Retinal pigment epithelial cell (primary cell): ENCODE data around the gene GNB1L.

Experiments
- DNase-seq: peaks from one replicate; pipeline ENCODE4 v3.0.0-alpha.2; 2010; ENCODE audit warnings: low read depth
- H3K4me3 ChIP-seq: 2 replicates; pipeline ENCODE4 v1.5.1; 2011; ENCODE audit warnings: mild to moderate bottlenecking, low read length, control low read depth, moderate library complexity
- TF ChIP-seq, protein P1 (sequence below): conservative IDR thresholded peaks from 2 replicates; pipeline ENCODE4 v1.5.1; 2011; ENCODE audit warnings: low read depth, low read length, control low read depth, inconsistent platforms

The GNB1L gene

DNA sequence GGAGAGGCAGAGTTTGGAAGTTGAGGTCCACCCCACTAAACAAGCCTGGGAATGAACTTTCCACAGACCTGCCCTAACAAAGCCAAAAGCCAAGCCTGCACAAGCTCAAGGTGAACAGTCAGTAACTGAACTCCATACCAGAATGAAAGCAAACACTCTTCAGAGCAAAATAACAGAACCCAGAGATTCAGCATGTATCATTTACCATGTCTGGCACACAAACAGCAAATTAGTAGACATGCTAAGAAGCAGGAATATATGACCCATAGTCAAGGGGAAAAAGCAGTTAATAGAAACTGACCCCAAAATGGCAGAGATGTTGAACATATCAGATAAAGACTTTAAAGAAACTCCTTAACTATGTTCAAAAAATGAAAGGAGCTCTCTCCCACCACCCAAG, 62.8 kb downstream of the GNB1L start:
- no peak overlapping the region for H3K4me3 ChIP-seq
- TF ChIP-seq, protein P1, sequence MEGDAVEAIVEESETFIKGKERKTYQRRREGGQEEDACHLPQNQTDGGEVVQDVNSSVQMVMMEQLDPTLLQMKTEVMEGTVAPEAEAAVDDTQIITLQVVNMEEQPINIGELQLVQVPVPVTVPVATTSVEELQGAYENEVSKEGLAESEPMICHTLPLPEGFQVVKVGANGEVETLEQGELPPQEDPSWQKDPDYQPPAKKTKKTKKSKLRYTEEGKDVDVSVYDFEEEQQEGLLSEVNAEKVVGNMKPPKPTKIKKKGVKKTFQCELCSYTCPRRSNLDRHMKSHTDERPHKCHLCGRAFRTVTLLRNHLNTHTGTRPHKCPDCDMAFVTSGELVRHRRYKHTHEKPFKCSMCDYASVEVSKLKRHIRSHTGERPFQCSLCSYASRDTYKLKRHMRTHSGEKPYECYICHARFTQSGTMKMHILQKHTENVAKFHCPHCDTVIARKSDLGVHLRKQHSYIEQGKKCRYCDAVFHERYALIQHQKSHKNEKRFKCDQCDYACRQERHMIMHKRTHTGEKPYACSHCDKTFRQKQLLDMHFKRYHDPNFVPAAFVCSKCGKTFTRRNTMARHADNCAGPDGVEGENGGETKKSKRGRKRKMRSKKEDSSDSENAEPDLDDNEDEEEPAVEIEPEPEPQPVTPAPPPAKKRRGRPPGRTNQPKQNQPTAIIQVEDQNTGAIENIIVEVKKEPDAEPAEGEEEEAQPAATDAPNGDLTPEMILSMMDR, result no peak
- no peak for DNase-seq

DNA sequence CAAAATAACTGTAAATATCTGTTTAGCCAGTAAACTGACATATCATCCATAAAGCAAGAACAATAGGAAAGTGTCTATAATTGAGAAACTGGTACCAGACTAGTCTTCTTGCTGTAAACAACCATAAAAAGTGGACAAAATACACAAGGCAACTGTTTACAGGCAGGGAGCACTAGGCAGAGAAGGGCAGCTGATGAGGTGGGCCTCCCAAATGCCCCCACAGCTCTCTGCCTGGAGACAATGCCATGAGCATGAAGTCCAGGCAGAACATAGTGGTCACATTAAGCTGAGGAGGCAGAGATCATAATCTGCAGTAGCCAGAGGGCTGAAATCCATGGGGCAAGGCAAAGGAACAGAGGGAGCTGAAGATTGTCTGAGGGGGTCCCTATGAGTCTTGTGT, 63.4 kb downstream of the GNB1L start:
- TF ChIP-seq, protein P1, result no peak
- no peak overlapping the region for H3K4me3 ChIP-seq
- no peak for DNase-seq

DNA sequence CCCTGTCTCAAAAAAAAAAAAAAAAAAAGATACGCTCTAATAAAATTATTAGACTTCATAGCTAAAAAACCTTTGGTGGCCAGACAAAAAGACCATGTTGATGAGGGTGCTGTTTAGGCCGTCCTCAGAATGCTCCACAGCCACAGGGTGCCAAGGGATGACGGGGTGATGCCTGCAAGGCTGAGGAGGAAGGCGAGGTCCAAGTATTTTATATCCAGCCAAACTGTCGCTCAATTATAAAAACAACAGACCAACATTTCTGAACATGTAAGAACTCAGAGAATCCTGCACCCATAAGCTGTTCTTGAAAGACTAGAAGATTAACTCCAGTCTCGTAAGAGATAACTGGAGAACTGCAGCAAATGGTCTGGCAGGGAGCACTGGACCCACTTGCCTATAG, 64.8 kb downstream of the GNB1L start:
- H3K4me3 ChIP-seq, result no peak overlapping the region
- no peak for DNase-seq
- TF ChIP-seq, protein P1, result no peak

DNA sequence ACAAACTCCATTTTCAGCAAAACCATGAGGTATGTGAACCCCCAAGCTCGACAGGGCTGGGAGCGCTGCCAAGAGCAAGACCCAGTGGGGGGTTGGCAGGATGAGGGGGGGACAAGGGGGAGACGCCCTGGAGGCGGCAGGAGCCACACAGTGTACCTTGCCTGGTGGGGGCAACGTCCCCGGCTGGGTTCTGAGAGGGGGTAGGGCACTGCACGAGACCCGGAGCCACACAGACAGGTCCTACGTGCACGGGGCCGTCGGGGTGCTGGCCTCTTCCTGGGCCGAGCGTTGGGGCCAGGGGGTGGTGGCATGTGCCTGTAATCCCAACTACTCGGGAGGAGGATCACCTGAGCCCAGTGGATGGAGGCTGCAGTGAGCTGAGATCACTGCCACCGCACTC, 65.3 kb downstream of the GNB1L start:
- no peak overlapping the region for H3K4me3 ChIP-seq
- TF ChIP-seq, protein P1, result no peak
- DNase-seq, result no peak

DNA sequence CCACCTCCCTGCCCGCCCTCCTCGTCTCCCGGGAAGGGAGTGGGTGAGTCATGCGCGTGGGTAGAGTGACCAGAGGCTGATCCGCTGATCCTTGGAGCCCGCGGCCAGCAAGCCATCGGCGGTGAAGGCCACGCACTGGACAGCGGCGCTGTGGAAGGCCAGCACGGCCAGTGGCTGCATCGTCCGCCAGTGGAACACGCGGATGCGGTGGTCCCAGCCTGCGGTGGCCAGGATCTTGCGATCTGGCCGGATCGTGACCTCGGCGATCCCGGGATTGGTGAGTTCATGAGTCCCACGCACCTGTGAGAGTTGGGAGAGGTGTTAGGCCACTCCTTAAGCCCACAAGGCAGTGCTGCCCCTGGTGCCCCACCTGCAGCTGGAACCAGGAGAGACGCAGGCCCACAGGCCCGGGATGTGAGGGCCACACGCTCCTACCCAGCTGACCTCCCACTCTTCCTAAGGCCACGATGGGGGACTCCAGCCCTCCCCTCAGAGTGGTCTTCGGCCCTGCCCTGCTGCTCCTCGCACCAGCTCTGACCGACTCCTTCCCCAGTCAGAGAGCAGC, 65.9 kb downstream of the GNB1L start:
- TF ChIP-seq, protein P1, result no peak
- no peak overlapping the region for H3K4me3 ChIP-seq
- DNase-seq, result no peak

DNA sequence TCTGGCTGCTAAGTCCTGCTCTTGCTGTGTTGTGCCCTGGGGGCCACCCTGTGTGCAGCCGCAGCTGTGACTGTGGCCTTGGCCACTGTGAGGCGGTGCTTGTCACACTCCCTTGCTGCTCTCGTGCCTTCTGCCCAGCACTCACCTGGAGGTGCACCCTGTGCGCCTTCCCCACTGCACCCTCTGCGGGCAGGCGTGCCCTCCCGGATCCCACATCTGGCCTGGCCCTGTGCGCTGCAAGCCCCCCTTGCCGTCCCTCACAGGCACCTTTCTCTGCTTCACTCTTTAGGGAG, 66.9 kb downstream of the GNB1L start:
- TF ChIP-seq, protein P1, result no peak
- DNase-seq, result no peak

DNA sequence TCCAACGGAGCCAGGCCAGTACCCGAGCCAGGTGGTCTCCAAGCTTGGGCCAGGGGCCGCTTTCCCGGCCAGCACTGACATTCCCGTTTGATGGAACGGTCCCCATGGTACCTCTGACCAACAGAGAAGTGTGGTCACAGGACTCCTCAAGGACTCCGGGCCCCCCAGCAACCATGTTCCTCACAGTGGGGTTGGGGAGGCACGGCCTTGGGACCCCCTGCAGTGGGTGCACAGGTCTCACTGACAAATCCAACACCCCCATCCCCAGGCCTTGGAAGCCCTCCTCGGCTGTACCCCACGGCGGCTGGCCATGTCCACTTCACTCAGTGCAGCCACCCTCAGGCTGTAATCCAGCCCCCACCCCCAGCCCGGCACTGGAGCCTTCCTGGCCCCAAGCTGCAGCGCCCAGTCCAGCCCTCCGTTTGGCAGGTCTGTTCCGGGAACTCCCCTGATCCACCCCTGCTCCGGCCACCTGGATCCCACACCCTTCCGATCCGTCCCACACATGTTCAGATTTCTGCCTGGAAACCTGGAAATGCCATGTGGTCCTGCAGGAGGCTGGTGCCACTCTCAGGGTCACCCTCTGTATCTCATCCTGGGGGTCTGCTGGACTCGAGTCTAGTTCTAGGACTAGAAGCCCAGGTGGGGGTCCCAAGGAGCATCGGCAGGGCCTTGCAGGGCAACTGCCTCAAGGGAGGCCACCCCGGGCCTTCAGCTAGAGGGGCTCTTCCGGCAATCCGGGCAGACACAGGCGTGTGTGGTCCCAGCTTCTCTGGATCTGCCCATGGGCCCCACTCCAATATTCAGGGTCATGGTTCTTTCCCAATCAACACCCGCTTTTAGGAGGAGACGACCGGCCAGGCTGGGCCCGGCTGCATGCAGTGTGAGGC, 67.5 kb downstream of the GNB1L start:
- H3K4me3 ChIP-seq, result no peak overlapping the region
- DNase-seq, result no peak
- TF ChIP-seq, protein P1, result no peak

More for the DNA sequence above, 66.9 kb downstream of the GNB1L start:
- no peak overlapping the region for H3K4me3 ChIP-seq
